Measurements from ENCODE around the gene PPP1R13B.

The PPP1R13B gene

GRCh38 chr14:103867020-103867419 lies 19.6 kb upstream of the PPP1R13B start:
- Histone ChIP-seq H3K4me1 (ENCODE audit: low read length) (peaks cover 5% of the 10 kb centered on the region; the same call in 1 of the 2 replicates), H3K27ac (ENCODE audit: low read length) (no peak overlapping the region), H3K79me2 (ENCODE audit: low read length) (no peaks in the 10 kb centered on the region), H3K9me3 (ENCODE audit: insufficient read depth, low read length) (no peaks in the 10 kb centered on the region), H2AFZ (ENCODE audit: low read depth, low read length) (no peak overlapping the region), H3K9ac (ENCODE audit: low read length) (no peak overlapping the region), H4K20me1 (ENCODE audit: insufficient read depth, low read length) (no peaks in the 10 kb centered on the region), H3K4me3 (ENCODE audit: low read length) (no peak overlapping the region), H3K27me3 (ENCODE audit: low read depth, low read length) (peaks cover 3% of the 10 kb centered on the region; the same call in 1 of the 2 replicates), H3K36me3 (replicated peaks; ENCODE audit: low read depth, low read length) (no peaks in the 10 kb centered on the region), H3K4me2 (ENCODE audit: low read length) (no peak overlapping the region)
- TF ChIP-seq CTCF (IDR thresholded peaks at IDR 0.05; ENCODE audit: low read depth, low read length) (no peak), EZH2phosphoT487 (IDR thresholded peaks at IDR 0.05; ENCODE audit: low read depth) (no peak)

DNA sequence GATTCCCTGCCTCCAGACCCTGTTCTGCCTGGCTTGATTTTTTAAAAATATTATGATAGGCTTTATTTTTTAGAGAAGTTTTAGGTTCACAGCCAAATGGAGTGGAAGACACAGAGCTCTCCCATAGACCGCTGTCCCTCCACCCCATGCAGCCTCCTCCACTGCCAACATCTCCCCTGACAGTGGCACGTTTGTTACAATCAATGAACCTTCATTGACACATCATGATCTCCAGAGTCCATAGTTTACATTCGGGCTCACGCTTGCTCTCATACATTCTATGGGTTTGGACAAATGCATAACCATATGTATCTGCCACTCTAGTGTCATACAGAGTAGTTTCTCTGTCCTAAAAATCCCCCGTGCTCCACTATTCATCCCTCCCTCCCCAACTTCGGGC lies 15.9 kb upstream of the PPP1R13B start:
- no peaks in the 10 kb centered on the region for H3K9me3 ChIP-seq (ENCODE audit: insufficient read depth, low read length)
- H3K4me1 ChIP-seq (ENCODE audit: low read length): no peaks in the 10 kb centered on the region
- no peak overlapping the region for H3K9ac ChIP-seq (ENCODE audit: low read length)
- TF ChIP-seq EZH2phosphoT487 (IDR thresholded peaks at IDR 0.05; ENCODE audit: low read depth) (no peak), CTCF (IDR thresholded peaks at IDR 0.05; ENCODE audit: low read depth, low read length) (no peak)
- no peaks in the 10 kb centered on the region for H3K79me2 ChIP-seq (ENCODE audit: low read length)
- H3K4me3 ChIP-seq (ENCODE audit: low read length): no peak overlapping the region
- no peak overlapping the region for H3K4me2 ChIP-seq (ENCODE audit: low read length)
- no peaks in the 10 kb centered on the region for H3K36me3 ChIP-seq (replicated peaks; ENCODE audit: low read depth, low read length)
- H2AFZ ChIP-seq (ENCODE audit: low read depth, low read length): no peak overlapping the region
- no peaks in the 10 kb centered on the region for H4K20me1 ChIP-seq (ENCODE audit: insufficient read depth, low read length)
- no peak overlapping the region for H3K27ac ChIP-seq (ENCODE audit: low read length)
- H3K27me3 ChIP-seq (ENCODE audit: low read depth, low read length): peaks cover 9% of the 10 kb centered on the region; the same call in 1 of the 2 replicates

DNA sequence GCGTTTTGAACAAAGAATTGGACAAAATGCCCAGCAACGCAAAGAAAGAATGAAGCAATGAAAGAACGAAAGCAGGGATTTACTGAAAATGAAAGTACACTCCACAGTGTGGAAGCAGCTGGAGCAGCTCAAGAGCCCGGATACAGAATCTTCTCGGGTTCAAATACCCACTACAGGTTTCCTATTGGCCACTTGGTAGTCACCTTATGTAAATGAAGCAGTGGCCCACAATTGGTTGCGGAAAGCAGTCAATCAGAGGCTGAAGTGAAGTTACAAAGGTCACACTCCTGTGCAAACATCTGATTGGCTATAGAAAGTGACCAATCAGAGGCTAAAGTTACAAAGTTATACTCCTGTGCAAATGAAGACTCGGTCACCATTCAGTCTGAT lies 15.0 kb upstream of the PPP1R13B start:
- no peak for TF ChIP-seq EZH2phosphoT487 (IDR thresholded peaks at IDR 0.05; ENCODE audit: low read depth)
- no peak for TF ChIP-seq CTCF (IDR thresholded peaks at IDR 0.05; ENCODE audit: low read depth, low read length)
- no peak overlapping the region for H3K4me2 ChIP-seq (ENCODE audit: low read length)
- H2AFZ ChIP-seq (ENCODE audit: low read depth, low read length): no peak overlapping the region
- no peaks in the 10 kb centered on the region for H3K9me3 ChIP-seq (ENCODE audit: insufficient read depth, low read length)
- H4K20me1 ChIP-seq (ENCODE audit: insufficient read depth, low read length): no peaks in the 10 kb centered on the region
- H3K27me3 ChIP-seq (ENCODE audit: low read depth, low read length): peaks cover 9% of the 10 kb centered on the region; the same call in 1 of the 2 replicates
- no peaks in the 10 kb centered on the region for H3K79me2 ChIP-seq (ENCODE audit: low read length)
- H3K9ac ChIP-seq (ENCODE audit: low read length): no peak overlapping the region
- H3K36me3 ChIP-seq (replicated peaks; ENCODE audit: low read depth, low read length): no peaks in the 10 kb centered on the region
- no peaks in the 10 kb centered on the region for H3K4me1 ChIP-seq (ENCODE audit: low read length)
- H3K4me3 ChIP-seq (ENCODE audit: low read length): no peak overlapping the region
- H3K27ac ChIP-seq (ENCODE audit: low read length): no peak overlapping the region

DNA sequence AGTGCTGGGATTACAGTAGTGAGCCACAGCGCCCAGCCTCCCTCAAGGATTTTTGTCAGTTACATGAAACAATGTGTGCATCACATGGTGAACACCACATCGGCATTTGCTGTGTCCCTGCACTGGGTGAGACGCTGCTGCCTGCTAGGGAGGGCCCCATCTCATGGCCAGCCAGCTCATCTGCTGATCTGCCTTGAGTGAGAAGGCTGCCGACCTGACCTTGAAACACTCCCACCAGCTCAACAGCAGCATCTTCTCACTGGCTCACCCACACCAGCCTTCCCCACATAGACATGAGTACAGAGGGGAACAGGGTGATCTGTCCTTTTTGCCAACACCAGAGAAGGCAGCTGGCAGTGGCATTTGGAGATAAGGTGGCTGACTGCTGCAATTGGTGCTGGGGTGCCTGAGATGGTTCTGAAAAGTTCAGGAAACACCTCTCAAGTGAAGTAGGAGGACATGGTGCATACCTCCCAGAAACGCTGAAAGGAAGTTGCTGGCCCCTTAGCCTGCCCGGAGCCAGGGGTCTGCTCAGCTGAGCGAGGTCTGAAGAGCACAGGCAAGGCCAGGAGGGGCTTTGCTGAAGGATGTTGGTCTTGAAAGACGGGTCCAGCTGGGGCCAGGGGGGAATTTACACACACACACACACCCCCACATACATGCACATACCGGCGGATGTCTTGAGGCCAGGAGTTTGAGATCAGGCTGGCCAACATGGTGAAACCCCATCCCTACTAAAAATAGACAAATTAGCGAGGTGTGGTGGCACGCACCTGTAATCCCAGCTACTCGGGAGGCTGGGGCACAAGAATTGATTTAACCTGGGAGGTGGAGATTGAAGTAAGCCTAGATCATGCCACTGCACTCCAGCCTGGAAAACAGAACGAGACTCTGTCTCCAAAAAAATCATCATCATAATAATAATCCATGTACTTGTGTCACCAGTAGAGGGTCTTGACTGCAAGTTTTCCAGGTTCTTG lies 14.3 kb upstream of the PPP1R13B start:
- Histone ChIP-seq H3K9me3 (ENCODE audit: insufficient read depth, low read length) (no peaks in the 10 kb centered on the region), H3K4me3 (ENCODE audit: low read length) (no peak overlapping the region), H2AFZ (ENCODE audit: low read depth, low read length) (no peak overlapping the region), H3K27ac (ENCODE audit: low read length) (no peak overlapping the region), H3K36me3 (replicated peaks; ENCODE audit: low read depth, low read length) (no peaks in the 10 kb centered on the region), H3K79me2 (ENCODE audit: low read length) (no peaks in the 10 kb centered on the region), H4K20me1 (ENCODE audit: insufficient read depth, low read length) (no peaks in the 10 kb centered on the region), H3K4me1 (ENCODE audit: low read length) (no peaks in the 10 kb centered on the region), H3K4me2 (ENCODE audit: low read length) (no peak overlapping the region), H3K9ac (ENCODE audit: low read length) (no peak overlapping the region), H3K27me3 (ENCODE audit: low read depth, low read length) (peaks cover 9% of the 10 kb centered on the region; the same call in 1 of the 2 replicates)
- no peak for TF ChIP-seq EZH2phosphoT487 (IDR thresholded peaks at IDR 0.05; ENCODE audit: low read depth)
- TF ChIP-seq CTCF (IDR thresholded peaks at IDR 0.05; ENCODE audit: low read depth, low read length): no peak

Measured in OCI-LY3 (cell line).